ENCODE data around the gene NUP58.

The NUP58 gene

DNA sequence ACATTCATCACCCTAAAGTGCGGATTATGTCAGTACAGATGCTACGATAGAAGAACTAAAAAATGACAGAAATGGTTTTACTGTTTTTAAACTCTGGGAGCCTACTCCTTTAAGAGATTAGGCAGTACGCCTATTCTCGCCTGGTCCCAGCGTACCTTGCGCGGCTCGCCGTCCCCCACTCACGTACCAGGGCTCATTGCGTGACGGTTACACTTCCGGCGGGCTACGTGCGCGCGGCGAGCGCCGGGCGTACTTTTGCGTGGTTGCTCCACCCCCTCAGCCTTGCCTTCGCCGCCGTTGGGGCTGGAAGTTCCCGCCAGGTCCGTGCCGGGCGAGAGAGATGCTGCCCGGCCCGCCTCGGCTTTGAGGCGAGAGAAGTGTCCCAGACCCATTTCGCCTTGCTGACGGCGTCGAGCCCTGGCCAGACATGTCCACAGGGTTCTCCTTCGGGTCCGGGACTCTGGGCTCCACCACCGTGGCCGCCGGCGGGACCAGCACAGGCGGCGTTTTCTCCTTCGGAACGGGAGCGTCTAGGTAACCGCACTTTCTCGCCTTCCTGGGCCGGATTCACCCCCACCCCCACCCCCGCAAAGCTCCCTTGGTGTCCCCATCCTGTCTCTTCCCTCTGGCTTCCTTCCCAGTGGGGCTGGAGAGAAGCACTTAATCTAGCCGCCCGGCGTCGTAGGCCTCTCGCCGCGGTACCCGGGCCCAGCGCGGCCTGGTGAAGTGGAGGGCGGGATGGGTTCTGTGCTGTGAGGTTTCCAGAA lies at the start of gene NUP58:
Gene NUP58 (plus strand): TSS at position 279 of the 767 bp plus-strand sequence. CDS start 149 bp downstream, at position 428.
- peak; percentile 77 for DNase-seq

- no peak for DNase-seq
Observed at GRCh38 chr13:25252225-25252624, 49.2 kb upstream of the NUP58 start.

GRCh38 chr13:25252752-25253151 lies 48.7 kb upstream of the NUP58 start:
- no peak for DNase-seq

GRCh38 chr13:25253702-25254101 lies 47.7 kb upstream of the NUP58 start:
- no peak for DNase-seq

GRCh38 chr13:25262261-25262660 lies 39.2 kb upstream of the NUP58 start:
- no peak for DNase-seq

- no peak for DNase-seq
Observed at GRCh38 chr13:25266706-25267105, 34.7 kb upstream of the NUP58 start.

DNA sequence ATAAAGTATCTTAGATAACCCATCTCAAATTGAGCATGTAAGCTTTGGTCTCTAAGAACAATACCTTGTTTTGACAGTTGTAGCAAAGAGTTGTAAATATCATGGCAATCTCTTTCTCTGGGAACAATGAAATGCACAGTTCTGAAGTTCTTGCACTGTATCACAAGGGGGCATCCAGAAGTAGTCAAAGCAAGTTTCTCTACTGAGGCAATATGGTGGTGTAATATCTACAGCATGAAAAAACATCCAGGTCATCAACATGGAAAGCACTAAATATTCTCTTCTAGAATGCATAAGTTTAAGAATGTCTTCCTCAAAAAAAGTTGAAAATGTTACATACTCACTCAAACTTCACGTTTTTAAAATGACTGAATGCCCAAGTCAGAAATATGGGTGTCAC lies 33.7 kb upstream of the NUP58 start:
- no peak for DNase-seq

DNA sequence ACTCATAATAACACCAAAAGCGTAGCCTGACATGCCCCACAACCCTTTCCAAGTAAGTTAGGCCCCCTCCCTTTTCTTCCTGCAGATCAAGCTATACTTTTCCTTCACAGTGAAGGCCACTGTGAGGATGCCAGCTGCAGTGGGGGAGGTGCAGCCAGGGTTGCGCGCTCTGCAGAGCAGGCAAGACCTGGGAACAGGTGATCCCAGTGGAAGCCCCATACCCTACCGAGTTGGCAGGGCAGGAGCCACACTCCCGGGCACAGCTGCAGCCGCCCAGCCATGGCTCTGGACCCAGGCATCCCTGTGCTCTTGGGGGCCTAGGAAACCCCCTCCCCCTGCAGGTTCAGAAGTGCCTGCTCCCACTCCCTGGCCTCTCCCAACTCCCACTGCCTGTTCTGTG lies 32.9 kb upstream of the NUP58 start:
- no peak for DNase-seq

DNA sequence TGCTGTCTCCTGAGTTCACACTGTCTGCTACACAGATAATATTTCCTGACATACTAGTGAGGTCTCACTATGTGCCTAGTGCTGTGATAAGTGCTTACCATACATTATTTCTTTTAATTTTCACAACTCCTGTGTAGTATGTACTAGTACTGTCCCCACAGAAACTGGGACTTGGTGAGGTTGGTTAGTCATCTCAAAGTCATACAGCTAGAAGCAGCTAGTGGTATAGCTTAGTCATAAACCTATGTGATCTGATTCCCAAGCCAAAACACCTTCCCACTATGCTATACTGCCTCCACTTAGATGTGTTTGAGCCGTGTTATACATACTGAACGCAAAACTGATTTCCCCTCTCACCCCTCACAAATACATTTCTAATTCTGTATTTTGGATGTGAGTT lies 24.7 kb upstream of the NUP58 start:
- no peak for DNase-seq

GRCh38 chr13:25280396-25280795 lies 21.0 kb upstream of the NUP58 start:
- no peak for DNase-seq

GRCh38 chr13:25281193-25281934 lies 20.1 kb upstream of the NUP58 start:
- no peak for DNase-seq

- DNase-seq = no peak
Observed at GRCh38 chr13:25281935-25282332, 19.5 kb upstream of the NUP58 start.

- peak; percentile 5 for DNase-seq
Observed at GRCh38 chr13:25286308-25286968, 15.0 kb upstream of the NUP58 start.

GRCh38 chr13:25286969-25287961 lies 14.2 kb upstream of the NUP58 start, which contains the start of gene MTMR6:
TSS of gene MTMR6 (minus strand) at chr13:25287488. CDS start at chr13:25287247, 241 bp downstream.
- peak; percentile 77 for DNase-seq

GRCh38 chr13:25288966-25289365 lies 12.5 kb upstream of the NUP58 start:
- DNase-seq = no peak

DNA sequence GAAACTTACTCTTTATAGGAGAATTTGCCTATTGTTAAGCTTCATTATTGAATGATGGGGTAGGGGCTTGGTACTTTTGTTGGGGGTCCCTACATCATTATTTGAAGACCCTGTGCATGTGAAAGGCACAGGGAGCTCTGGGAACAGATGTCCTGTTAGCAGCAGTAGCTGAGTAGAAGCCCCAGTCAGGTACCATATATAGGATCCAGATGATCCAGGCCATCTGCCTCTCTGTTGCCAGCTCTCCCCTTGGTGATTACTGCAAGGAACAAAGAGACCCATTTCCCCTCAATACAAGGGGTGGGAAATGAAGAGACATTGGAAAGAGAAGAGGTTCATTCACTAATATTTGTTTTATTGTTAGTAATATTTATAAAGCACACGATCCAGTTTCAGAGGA lies 9.7 kb upstream of the NUP58 start:
- no peak for DNase-seq

- no peak for DNase-seq
Observed at GRCh38 chr13:25292301-25292700, 9.1 kb upstream of the NUP58 start.

DNA sequence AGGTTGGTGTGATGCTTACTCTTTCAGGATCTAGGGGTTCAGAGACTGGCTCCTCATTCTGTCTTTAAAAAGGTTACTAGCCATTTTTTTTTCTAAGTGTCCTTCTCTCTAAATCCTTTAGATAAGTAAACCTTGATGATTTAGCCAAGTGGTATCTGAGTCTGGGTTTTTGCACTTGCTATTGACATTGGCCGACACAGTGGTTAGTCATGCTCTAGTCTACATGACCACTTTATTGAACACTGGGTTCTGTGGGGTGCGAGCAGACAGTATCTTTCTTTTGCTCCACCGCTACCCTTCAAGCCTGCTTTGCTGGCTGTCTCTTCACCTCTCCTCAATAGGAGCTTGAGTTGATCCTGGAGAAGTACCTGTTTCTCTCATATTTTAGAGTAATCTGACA lies 6.2 kb upstream of the NUP58 start:
- DNase-seq = no peak

DNA sequence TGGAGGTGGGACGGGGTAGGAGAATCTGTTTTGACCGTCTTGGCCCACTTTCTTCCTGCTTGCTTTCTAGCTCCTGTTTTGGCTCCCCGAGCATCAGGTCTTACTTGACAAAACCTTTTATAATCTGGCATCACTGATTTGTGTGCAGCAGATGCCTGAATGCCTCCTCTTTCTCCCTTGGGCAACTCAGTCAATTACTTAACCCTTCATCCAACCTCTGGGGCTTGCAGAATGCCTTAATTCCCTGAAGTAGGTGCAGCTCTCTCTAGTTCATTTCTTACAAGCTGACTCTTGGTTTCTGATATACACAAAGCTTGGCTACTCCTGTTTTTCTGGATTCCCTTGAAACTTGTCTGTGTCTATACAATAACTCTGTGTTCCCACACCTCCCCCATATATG lies 5.7 kb upstream of the NUP58 start:
- DNase-seq = no peak

- DNase-seq = no peak
Observed at GRCh38 chr13:25300861-25301346, 521 bp upstream of the NUP58 start.

- DNase-seq = no peak
Observed at GRCh38 chr13:25302121-25302520, 696 bp downstream of the NUP58 start.
